ENCODE results near the gene NNAT. TPM values are rescaled to one million over a fixed set of nuclear protein-coding genes. Genes with fewer than 3 reads are reported as not detected.
A peak's percentile ranks its signal among the peaks of the same experiment; 100 is the strongest.

NNAT gene
- total RNA-seq, 1 donor from 2014 or later: 0.19 TPM

- DNase-seq (ENCODE audit: low read depth): no peak
Measured at GRCh38 chr20:37502654-37503053, 18.4 kb upstream of the NNAT start.

- no peak for DNase-seq (ENCODE audit: low read depth)
Measured at GRCh38 chr20:37503256-37503927, 17.7 kb upstream of the NNAT start.

GRCh38 chr20:37504404-37505096, 16.5 kb upstream of the NNAT start:
- no peak for DNase-seq (ENCODE audit: low read depth)

GRCh38 chr20:37505263-37506151, 15.5 kb upstream of the NNAT start:
- no peak for DNase-seq (ENCODE audit: low read depth)

GRCh38 chr20:37506152-37506725, 14.8 kb upstream of the NNAT start:
- no peak for DNase-seq (ENCODE audit: low read depth)

- no peak for DNase-seq (ENCODE audit: low read depth)
Measured at GRCh38 chr20:37510226-37510625, 10.8 kb upstream of the NNAT start.

GRCh38 chr20:37511610-37512275, 9.3 kb upstream of the NNAT start:
- peak; percentile 94 for DNase-seq (ENCODE audit: low read depth)

GRCh38 chr20:37513779-37514359, 7.2 kb upstream of the NNAT start:
- peak; percentile 51 for DNase-seq (ENCODE audit: low read depth)

- DNase-seq (ENCODE audit: low read depth): no peak
Measured at GRCh38 chr20:37515876-37516275, 5.2 kb upstream of the NNAT start.

GRCh38 chr20:37516811-37517750, 4.0 kb upstream of the NNAT start:
- peak; percentile 96 for DNase-seq (ENCODE audit: low read depth)

- DNase-seq (ENCODE audit: low read depth): no peak
Measured at GRCh38 chr20:37518059-37518458, 3.0 kb upstream of the NNAT start.

- DNase-seq (ENCODE audit: low read depth): no peak
Measured at GRCh38 chr20:37518606-37519507, 2.2 kb upstream of the NNAT start.

GRCh38 chr20:37519508-37520418, 1.3 kb upstream of the NNAT start:
- DNase-seq (ENCODE audit: low read depth): peak; percentile 77

GRCh38 chr20:37520419-37520955, 563 bp upstream of the NNAT start:
- DNase-seq (ENCODE audit: low read depth): no peak

GRCh38 chr20:37522260-37523011, 1.4 kb downstream of the NNAT start:
- no peak for DNase-seq (ENCODE audit: low read depth)

- DNase-seq (ENCODE audit: low read depth): no peak
Measured at GRCh38 chr20:37523012-37523391, 2.0 kb downstream of the NNAT start.
